Activated CD8-positive, alpha-beta memory T cell treated with anti-CD3 and anti-CD28 coated beads, Interleukin-2, amount 50 U/mL, for 48 hours (primary cell): ENCODE data around the gene NISCH.

ENCODE experiments used
- DNase-seq: peaks from one replicate; pipeline ENCODE4 v3.0.0-alpha.2; 2020

The NISCH gene

GRCh38 chr3:52493232-52494017 lies 38.0 kb downstream of the NISCH start:
- no peak for DNase-seq

- no peak for DNase-seq
Observed at GRCh38 chr3:52494445-52494844, 39.0 kb downstream of the NISCH start.

- no peak for DNase-seq
Observed at GRCh38 chr3:52494886-52495495, 39.6 kb downstream of the NISCH start, which contains the start of gene STAB1. STAB1 (plus strand) TSS chr3:52495338; CDS start chr3:52495414, 76 bp downstream.

GRCh38 chr3:52495777-52496602 lies 40.6 kb downstream of the NISCH start:
- no peak for DNase-seq

- no peak for DNase-seq
Observed at GRCh38 chr3:52498137-52499054, 43.0 kb downstream of the NISCH start.

GRCh38 chr3:52501046-52501445 lies 45.6 kb downstream of the NISCH start:
- no peak for DNase-seq

- no peak for DNase-seq
Observed at GRCh38 chr3:52502001-52502400, 46.6 kb downstream of the NISCH start.

- no peak for DNase-seq
Observed at GRCh38 chr3:52502808-52503350, 47.5 kb downstream of the NISCH start.

GRCh38 chr3:52503788-52504424 lies 48.5 kb downstream of the NISCH start:
- no peak for DNase-seq

- DNase-seq, result no peak
Observed at GRCh38 chr3:52504977-52505376, 49.6 kb downstream of the NISCH start.

GRCh38 chr3:52506266-52506966 lies 51.0 kb downstream of the NISCH start:
- DNase-seq, result no peak

- no peak for DNase-seq
Observed at GRCh38 chr3:52507359-52507758, 52.0 kb downstream of the NISCH start.

GRCh38 chr3:52509753-52510328 lies 54.4 kb downstream of the NISCH start:
- DNase-seq, result no peak

- no peak for DNase-seq
Observed at GRCh38 chr3:52511509-52511908, 56.1 kb downstream of the NISCH start.

GRCh38 chr3:52512105-52512504 lies 56.7 kb downstream of the NISCH start:
- no peak for DNase-seq

- no peak for DNase-seq
Observed at GRCh38 chr3:52512727-52513126, 57.3 kb downstream of the NISCH start.

- DNase-seq, result no peak
Observed at GRCh38 chr3:52513281-52513680, 57.9 kb downstream of the NISCH start.

GRCh38 chr3:52514576-52514975 lies 59.2 kb downstream of the NISCH start:
- no peak for DNase-seq

GRCh38 chr3:52515192-52515591 lies 59.8 kb downstream of the NISCH start:
- DNase-seq, result no peak

GRCh38 chr3:52516509-52517195 lies 61.2 kb downstream of the NISCH start:
- DNase-seq, result no peak
